AG09309 (cell line): ENCODE measurements around the gene BHMT.
"Not testable (repeated sequence)": the region's sequence is repeated elsewhere in the genome, so short reads cannot be mapped to it uniquely, and the experiment has no call there.

Source experiments
- DNase-seq: peaks from one replicate; pipeline ENCODE4 v3.0.0-alpha.2; 2010; ENCODE audit warnings: low read depth
- H3K4me3 ChIP-seq: 2 replicates; pipeline ENCODE4 v1.5.1; 2011; ENCODE audit warnings: mild to moderate bottlenecking, low read depth, low read length, moderate library complexity; ENCODE audit not compliant: control insufficient read depth
- TF ChIP-seq, protein P1 (sequence below): IDR thresholded peaks from 2 replicates; pipeline ENCODE4 v1.5.1; 2011; ENCODE audit warnings: mild to moderate bottlenecking, low read depth, low read length, inconsistent platforms; ENCODE audit not compliant: insufficient read depth, control insufficient read depth; ENCODE audit errors: missing control alignments

BHMT gene

GRCh38 chr5:79157305-79157704 lies 45.7 kb downstream of the BHMT start:
- TF ChIP-seq, protein P1, sequence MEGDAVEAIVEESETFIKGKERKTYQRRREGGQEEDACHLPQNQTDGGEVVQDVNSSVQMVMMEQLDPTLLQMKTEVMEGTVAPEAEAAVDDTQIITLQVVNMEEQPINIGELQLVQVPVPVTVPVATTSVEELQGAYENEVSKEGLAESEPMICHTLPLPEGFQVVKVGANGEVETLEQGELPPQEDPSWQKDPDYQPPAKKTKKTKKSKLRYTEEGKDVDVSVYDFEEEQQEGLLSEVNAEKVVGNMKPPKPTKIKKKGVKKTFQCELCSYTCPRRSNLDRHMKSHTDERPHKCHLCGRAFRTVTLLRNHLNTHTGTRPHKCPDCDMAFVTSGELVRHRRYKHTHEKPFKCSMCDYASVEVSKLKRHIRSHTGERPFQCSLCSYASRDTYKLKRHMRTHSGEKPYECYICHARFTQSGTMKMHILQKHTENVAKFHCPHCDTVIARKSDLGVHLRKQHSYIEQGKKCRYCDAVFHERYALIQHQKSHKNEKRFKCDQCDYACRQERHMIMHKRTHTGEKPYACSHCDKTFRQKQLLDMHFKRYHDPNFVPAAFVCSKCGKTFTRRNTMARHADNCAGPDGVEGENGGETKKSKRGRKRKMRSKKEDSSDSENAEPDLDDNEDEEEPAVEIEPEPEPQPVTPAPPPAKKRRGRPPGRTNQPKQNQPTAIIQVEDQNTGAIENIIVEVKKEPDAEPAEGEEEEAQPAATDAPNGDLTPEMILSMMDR = no peak
- no peak for DNase-seq
- no peak overlapping the region for H3K4me3 ChIP-seq

GRCh38 chr5:79161647-79162046 lies 50.0 kb downstream of the BHMT start:
- not testable (repeated sequence) for DNase-seq, H3K4me3 ChIP-seq

GRCh38 chr5:79168031-79168430 lies 56.4 kb downstream of the BHMT start:
- no peak for DNase-seq
- TF ChIP-seq, protein P1 = no peak
- H3K4me3 ChIP-seq = no peak overlapping the region

GRCh38 chr5:79170661-79171060 lies 59.1 kb downstream of the BHMT start:
- TF ChIP-seq, protein P1 = no peak
- no peak overlapping the region for H3K4me3 ChIP-seq
- DNase-seq = no peak

DNA sequence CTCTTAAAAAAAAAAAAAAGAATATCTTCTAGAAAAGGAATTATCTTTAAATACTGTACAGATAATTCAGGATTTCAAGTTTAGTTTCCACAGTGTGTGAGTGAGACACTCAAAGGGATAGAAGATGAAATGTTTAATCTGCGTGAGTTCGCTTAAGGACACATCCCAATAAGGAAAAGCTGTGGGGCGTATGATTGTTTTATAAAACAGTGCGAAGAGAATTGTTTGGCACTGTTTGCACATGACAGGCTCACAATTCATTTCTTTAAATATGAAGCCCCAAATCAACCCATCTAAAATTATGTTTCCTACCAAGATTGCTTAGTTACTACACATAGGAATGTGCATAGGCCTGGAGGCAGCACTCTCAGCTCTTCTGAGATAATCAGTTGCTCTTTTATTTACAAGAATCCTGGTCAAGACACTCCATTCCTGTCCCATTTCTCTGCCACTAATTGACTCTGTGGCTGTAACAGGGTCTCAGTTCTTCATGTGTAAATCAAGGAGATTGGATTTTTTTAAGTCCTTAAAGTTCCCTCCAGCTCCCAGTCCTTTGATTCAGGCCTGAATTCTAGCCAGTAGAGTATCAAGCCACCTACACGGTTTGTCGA lies 60.1 kb downstream of the BHMT start:
- no peak overlapping the region for H3K4me3 ChIP-seq
- TF ChIP-seq, protein P1 = no peak
- DNase-seq = no peak

DNA sequence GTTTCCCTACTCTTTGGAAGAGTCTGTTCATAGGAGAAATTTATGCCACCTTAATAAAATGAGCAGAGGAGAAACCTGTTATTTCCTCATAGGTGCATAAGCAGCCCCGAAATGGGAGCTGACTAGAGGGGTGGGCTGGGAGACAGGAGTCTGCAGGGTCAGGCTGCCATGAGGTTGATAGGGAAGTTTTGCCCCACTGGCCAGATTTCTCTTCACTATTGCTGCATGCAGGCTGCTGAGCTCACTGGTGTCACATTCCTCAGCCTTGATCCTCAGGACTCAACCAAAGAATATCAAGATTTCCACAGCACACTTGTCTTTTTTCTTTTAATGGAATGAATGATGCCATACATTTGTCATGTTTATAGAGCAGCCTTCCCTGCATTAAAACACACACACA lies 60.7 kb downstream of the BHMT start:
- TF ChIP-seq, protein P1 = no peak
- H3K4me3 ChIP-seq = no peak overlapping the region
- DNase-seq = no peak

DNA sequence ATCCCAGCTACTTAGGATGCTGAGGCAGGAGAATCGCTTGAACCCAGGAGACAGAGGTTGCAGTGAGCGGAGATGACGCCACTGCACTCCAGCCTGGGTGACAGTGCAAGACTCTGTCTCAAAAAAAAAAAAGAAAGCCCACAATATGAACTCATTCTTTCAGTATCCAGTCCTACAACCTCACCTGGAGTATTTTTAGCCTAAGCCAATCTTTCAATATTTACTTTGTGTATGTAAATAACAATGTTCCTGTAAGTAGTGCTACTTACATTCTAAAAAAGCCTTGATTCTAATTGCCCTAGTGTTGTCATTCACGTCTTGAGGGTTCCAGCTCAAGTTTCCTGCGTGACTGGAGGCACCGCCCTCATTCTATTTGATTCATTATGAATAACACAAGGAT lies 62.0 kb downstream of the BHMT start:
- no peak overlapping the region for H3K4me3 ChIP-seq
- DNase-seq = no peak
- TF ChIP-seq, protein P1 = no peak

GRCh38 chr5:79180449-79180848 lies 68.8 kb downstream of the BHMT start:
- DNase-seq, H3K4me3 ChIP-seq: not testable (repeated sequence)
